Epithelial cell of esophagus (primary cell): Measurements from ENCODE around the gene TARP.

Experiments
- DNase-seq: peaks from one replicate; pipeline ENCODE4 v3.0.0; 2010; ENCODE audit warnings: low read depth
- H3K4me3 ChIP-seq: 2 replicates; pipeline ENCODE4 v1.5.1; 2011; ENCODE audit warnings: mild to moderate bottlenecking, low read length, control low read depth
- TF ChIP-seq, protein P1 (sequence below): IDR thresholded peaks from 2 replicates; pipeline ENCODE4 v1.5.1; 2011; ENCODE audit warnings: low read depth, mild to moderate bottlenecking, low read length, control low read depth, inconsistent platforms; ENCODE audit not compliant: insufficient read depth; ENCODE audit errors: missing control alignments

TARP gene

DNA sequence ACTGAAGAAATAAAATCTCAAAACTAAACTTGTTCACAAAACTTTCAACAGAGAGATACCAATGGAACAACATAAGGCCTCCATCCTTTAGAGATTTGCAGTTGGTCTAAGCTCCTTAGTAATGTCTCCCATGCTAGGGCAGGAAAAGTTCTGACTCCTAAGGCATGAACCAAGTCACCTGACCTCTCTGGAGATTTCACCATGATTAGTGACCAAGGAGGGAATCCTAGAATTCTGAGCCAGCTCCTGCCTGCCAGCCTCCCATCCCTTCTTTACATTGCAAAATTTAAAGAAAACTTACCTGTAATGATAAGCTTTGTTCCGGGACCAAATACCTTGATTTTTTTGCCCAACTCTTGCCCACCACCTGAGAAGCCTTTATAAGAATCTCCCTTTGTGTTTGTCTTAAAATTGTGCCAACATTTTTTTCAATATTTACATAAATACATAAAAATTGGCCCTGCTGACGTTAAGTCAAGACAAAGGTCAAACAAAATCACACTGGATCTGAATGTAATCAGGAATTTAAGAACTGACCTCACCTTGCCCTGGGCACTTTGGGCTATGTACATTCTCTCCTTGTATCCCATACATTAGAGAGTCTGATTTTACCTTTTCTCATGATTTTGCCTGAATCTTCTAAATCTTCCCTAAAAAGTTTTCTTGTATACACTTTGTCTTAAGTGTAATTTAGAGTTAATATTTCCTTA, at the start of gene TARP:
Gene TARP (minus strand): TSS at position 351 of the 710 bp plus-strand sequence.
- no peak for DNase-seq
- TF ChIP-seq, protein P1, sequence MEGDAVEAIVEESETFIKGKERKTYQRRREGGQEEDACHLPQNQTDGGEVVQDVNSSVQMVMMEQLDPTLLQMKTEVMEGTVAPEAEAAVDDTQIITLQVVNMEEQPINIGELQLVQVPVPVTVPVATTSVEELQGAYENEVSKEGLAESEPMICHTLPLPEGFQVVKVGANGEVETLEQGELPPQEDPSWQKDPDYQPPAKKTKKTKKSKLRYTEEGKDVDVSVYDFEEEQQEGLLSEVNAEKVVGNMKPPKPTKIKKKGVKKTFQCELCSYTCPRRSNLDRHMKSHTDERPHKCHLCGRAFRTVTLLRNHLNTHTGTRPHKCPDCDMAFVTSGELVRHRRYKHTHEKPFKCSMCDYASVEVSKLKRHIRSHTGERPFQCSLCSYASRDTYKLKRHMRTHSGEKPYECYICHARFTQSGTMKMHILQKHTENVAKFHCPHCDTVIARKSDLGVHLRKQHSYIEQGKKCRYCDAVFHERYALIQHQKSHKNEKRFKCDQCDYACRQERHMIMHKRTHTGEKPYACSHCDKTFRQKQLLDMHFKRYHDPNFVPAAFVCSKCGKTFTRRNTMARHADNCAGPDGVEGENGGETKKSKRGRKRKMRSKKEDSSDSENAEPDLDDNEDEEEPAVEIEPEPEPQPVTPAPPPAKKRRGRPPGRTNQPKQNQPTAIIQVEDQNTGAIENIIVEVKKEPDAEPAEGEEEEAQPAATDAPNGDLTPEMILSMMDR, result no peak
- H3K4me3 ChIP-seq, result no peak within 1 kb of the TSS

DNA sequence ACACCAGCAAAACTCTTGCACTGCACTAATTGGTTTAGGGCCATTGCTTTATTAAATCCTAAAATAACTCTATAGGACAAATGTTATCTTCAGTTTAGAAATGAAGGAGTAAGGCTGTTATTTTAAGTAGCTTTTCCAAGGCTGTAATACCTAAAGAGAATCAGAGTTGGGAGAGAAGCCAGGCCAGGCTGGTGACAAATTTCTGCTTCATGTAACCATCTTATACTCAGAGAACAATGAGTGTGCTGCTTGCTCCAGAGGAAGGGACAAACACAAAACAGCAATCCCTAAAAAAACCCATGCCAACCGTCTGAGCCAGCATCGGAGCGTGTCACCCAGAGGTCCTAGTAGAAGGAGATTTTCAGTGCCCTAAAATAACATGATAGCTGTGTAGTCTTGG, 49.7 kb upstream of the TARP start:
- TF ChIP-seq, protein P1, result no peak
- no peak for DNase-seq
- no peak overlapping the region for H3K4me3 ChIP-seq

DNA sequence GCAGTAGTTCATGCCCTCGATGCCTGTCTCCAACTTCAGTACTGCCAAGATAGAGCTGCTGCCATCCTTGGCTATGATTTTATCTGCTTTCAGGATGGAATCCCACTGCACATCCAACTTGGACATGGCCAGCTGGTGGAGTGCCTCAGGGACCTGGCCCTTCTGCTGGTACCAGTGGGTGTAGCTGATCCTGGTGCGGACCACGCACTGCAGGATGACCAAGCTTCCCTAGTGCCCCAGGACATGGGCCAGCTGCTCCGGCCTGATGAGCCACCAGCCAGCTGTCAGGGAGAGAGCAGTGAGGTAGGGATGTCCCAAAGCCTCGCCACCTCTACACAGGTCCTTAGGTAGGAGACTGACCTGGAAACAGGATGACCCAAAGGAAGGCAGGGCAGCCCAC, 49.0 kb upstream of the TARP start:
- no peak for DNase-seq
- H3K4me3 ChIP-seq, result no peak overlapping the region
- TF ChIP-seq, protein P1, result no peak

- TF ChIP-seq, protein P1, result no peak
- no peak for DNase-seq
- H3K4me3 ChIP-seq, result no peak overlapping the region
Observed at GRCh38 chr7:38321967-38322366, 48.5 kb upstream of the TARP start.

DNA sequence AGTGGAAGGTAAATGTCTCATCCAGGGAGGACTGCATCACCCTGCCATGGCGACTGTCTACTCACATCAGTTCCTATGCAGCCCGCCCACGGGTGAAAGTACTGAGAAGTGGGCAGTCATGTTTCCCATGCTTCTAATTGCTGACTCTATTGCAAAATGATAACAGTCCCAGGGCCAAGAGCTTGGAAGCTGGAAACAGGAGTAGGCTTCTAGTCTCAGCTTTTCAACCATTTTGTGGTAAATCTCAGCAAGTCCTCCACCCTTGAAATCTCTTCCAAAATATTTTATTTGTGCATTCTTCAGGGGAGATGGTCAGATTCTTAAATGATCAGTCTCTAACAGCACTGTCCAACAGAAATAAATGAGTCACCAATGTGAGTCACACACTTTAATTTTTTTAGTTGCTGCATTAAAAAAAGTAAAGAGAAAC, 48.1 kb upstream of the TARP start:
- H3K4me3 ChIP-seq, result no peak overlapping the region
- TF ChIP-seq, protein P1, result no peak
- DNase-seq, result peak; percentile 26

DNA sequence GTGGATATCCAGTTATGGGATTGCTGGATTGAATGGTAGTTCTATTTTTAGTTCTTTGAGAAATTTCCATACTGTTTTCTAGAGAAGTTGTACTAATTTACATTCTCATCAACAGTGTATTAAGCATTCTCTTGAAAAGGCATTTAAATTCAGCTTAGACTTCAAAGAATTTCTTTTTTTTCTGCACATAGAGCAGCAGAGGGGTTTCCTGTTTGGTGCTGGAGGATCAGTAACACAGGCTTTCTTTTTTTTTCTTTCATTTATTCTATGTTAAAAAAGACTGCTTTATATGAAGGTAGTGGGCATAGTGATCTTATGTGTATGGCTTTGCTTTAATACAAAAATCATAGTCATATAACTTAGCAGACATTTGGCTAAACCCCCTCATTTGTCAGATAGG, 47.6 kb upstream of the TARP start:
- TF ChIP-seq, protein P1, result no peak
- no peak overlapping the region for H3K4me3 ChIP-seq
- DNase-seq, result no peak

- no peak for DNase-seq
- TF ChIP-seq, protein P1, result no peak
- no peak overlapping the region for H3K4me3 ChIP-seq
Observed at GRCh38 chr7:38319873-38320272, 46.4 kb upstream of the TARP start.
